Measurements from ENCODE around the gene DMC1. TPM values are rescaled to one million over a fixed set of nuclear protein-coding genes. Genes with fewer than 3 reads are reported as not detected.

The DMC1 gene
- total and polyA plus RNA-seq, 2 of the 4 experiments (the other 2 are of a cell fraction), result 0.18 to 0.38 TPM

DNA sequence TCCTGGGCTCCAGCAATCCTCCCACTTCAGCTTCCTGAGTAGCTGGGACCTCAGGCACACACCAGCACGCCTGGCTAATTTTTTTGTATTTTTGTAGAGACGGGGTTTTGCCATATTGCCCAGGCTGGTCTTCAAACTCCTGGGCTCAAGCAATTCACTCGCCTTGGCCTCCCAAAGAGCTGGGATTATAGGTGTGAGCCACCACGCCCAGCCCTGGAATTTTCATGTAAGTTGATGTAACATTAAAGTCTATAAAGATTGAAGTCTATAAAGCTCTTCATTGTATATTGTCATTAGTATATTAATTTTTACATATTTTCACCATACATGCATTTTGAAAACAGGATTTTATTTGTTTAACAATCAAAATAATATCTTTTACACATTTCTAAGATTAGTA lies 51.4 kb downstream of the DMC1 start:
- Histone ChIP-seq H3K9me1 (ENCODE audit: insufficient read depth, low read length) (no peaks in the 10 kb centered on the region), H3K9ac (ENCODE audit: low read depth, low read length) (no peak overlapping the region), H3K27me3 (ENCODE audit: control insufficient read depth, insufficient read depth, low read length) (peaks cover 3% of the 10 kb centered on the region; the same call in 1 of the 2 replicates), H2BK5ac (ENCODE audit: low read depth, low read length, poor library complexity, severe bottlenecking) (no peak overlapping the region), H3K18ac (ENCODE audit: low read depth, low read length) (no peak overlapping the region), H4K20me1 (ENCODE audit: insufficient read depth, low read length) (no peaks in the 10 kb centered on the region), H3K4me3 (ENCODE audit: insufficient read depth, low read depth, low read length) (no peak overlapping the region), H2AK5ac (ENCODE audit: low read depth, low read length) (no peak overlapping the region), H3K14ac (replicated peaks; ENCODE audit: low read depth, low read length) (no peak overlapping the region), H2AK9ac (replicated peaks; ENCODE audit: low read depth, low read length, poor library complexity) (no peak overlapping the region), H2AFZ (replicated peaks; ENCODE audit: low read length, poor library complexity) (no peak overlapping the region), H2BK120ac (ENCODE audit: low read depth, low read length) (no peak overlapping the region), H3K36me3 (ENCODE audit: control insufficient read depth, insufficient read depth, low read length) (no peaks in the 10 kb centered on the region), H2BK15ac (ENCODE audit: low read depth, low read length) (no peak overlapping the region), H3K4ac (ENCODE audit: low read depth, low read length) (no peak overlapping the region), H3K79me1 (ENCODE audit: low read depth in 1 of 2, low read length in 2 of 2) (no peaks in the 10 kb centered on the region), H2BK20ac (ENCODE audit: low read depth, low read length) (no peak overlapping the region), H3K4me2 (ENCODE audit: low read depth, low read length) (no peak overlapping the region), H3K9me3 (ENCODE audit: control insufficient read depth, insufficient read depth, low read length) (no peaks in the 10 kb centered on the region), H3K23ac (ENCODE audit: low read depth, low read length) (no peak overlapping the region), H3K4me1 (ENCODE audit: control insufficient read depth, insufficient read depth, low read length) (no peaks in the 10 kb centered on the region), H4K8ac (ENCODE audit: low read depth in 2 of 2, low read length in 2 of 2) (no peak overlapping the region), H4K5ac (ENCODE audit: low read depth, low read length) (no peak overlapping the region), H3K56ac (ENCODE audit: extremely low read depth, insufficient read depth, low read length) (no peak overlapping the region), H4K91ac (ENCODE audit: insufficient read depth, low read depth, low read length) (no peak overlapping the region), H3K27ac (ENCODE audit: insufficient read depth, low read length) (no peak overlapping the region)
- dilution Hi-C loops (cut with HindIII; ENCODE audit: low sequenced_read_pairs, unreplicated experiment) (no loop called here), in situ Hi-C loops (cut with MboI; ENCODE audit: low sequenced_read_pairs) (no loop called here), intact Hi-C loops (cut with micrococcal nuclease) (no loop called here)
- POLR2A ChIA-PET (ENCODE audit: unreplicated experiment), result no interaction called here
- no CpG with 5 or more reads among the region's 4 CpGs for WGBS, 2 experiments (ENCODE audit: extremely low coverage in 2 of 2, insufficient read length in 1 of 2)
- BruUV-seq (replicated peaks), result no TSS peak
- no peak for DNase-seq
- CTCF ChIA-PET, result no interaction called here
- no peak for ATAC-seq (ENCODE audit: low read depth)
- no peak for TF ChIP-seq MAFK (IDR thresholded peaks at IDR 0.05; ENCODE audit: low read depth, low read length)
- TF ChIP-seq SMC3 (IDR thresholded peaks at IDR 0.05; ENCODE audit: low read depth, low read length), result no peak
- TF ChIP-seq RAD21 (IDR thresholded peaks at IDR 0.05; ENCODE audit: low read length), result no peak
- no peak for TF ChIP-seq MXI1 (IDR thresholded peaks at IDR 0.05; ENCODE audit: borderline replicate concordance, low read depth, low read length)
- no peak for TF ChIP-seq BHLHE40 (IDR thresholded peaks at IDR 0.05; ENCODE audit: low read depth, low read length)
- TF ChIP-seq CHD1 (IDR thresholded peaks at IDR 0.05; ENCODE audit: low read depth, low read length), result no peak
- TF ChIP-seq, protein P1, sequence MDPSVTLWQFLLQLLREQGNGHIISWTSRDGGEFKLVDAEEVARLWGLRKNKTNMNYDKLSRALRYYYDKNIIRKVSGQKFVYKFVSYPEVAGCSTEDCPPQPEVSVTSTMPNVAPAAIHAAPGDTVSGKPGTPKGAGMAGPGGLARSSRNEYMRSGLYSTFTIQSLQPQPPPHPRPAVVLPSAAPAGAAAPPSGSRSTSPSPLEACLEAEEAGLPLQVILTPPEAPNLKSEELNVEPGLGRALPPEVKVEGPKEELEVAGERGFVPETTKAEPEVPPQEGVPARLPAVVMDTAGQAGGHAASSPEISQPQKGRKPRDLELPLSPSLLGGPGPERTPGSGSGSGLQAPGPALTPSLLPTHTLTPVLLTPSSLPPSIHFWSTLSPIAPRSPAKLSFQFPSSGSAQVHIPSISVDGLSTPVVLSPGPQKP (IDR thresholded peaks at IDR 0.05; ENCODE audit: borderline replicate concordance, low read depth, low read length), result no peak
- TF ChIP-seq RFX5 (IDR thresholded peaks at IDR 0.05; ENCODE audit: low read depth, low read length), result no peak
- TF ChIP-seq RCOR1 (IDR thresholded peaks at IDR 0.05; ENCODE audit: insufficient replicate concordance, low read length), result no peak
- TF ChIP-seq CEBPB (IDR thresholded peaks at IDR 0.05; ENCODE audit: low read depth, low read length), result no peak
